ENCODE data around the gene CHRNA10. TPM values are rescaled to one million over a fixed set of nuclear protein-coding genes. Genes with fewer than 3 reads are reported as not detected.

CHRNA10 gene, protein sequence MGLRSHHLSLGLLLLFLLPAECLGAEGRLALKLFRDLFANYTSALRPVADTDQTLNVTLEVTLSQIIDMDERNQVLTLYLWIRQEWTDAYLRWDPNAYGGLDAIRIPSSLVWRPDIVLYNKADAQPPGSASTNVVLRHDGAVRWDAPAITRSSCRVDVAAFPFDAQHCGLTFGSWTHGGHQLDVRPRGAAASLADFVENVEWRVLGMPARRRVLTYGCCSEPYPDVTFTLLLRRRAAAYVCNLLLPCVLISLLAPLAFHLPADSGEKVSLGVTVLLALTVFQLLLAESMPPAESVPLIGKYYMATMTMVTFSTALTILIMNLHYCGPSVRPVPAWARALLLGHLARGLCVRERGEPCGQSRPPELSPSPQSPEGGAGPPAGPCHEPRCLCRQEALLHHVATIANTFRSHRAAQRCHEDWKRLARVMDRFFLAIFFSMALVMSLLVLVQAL
- 1 to 10 TPM in 3 of 4 donors, under 1 TPM in 1; 0.61 to 3.7 (median 2.2) TPM for polyA plus RNA-seq (ENCODE audit: insufficient read length in 4 of 4)

DNA sequence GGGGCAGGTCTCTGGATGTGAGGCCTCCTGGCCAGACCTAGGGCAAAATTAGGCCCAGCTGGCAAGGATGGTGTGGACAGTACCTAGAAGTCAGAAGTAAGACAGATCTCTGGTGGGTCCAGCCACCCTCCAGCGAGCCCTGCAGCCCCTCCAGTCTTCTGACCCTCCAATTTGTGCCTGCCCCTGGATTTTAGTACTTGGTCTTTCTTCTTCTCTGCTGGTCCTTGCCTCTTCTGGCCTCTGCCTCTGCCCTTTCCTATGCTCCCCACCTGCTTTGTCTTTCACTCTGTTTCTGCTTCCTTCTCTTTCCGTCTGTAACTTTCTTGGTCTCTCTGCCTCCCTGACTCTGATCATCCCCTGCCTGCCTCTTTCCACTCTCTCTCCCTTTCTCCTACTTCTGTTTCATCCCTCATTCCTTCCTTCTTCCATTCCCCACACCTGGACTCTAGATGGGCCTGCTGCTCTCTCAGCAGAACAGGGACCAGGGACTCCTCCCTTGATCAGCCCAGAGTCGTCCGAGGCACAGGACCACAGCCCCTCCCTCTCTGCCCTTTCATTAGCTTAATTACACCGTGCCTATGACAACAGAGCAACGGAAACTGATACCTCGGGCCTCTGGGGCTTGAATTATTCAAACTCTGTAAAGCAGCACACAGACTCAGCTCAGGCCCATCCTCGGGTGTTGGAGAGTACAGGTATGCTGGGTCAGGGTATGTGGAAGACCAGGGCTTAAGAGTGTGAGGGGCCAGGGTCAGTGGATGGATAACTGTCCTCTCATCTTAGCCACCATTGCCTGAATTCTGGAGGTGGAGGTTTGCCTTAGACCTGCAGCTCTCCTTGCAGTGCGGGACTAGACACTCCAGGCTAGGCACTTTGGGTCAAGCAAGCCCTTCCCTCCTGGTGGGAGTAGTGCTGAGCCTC lies at the start of gene CHRNA10:
Gene CHRNA10, minus strand, starts transcription at position 51 of the 921 bp plus-strand sequence. CDS start 72 bp downstream, outside the sequence.
- DNase-seq (ENCODE audit: low read depth in 4 of 4, low spot score in 2 of 4) = peak in 3 of 4 donors; percentile 9 to 18 (median 10)

DNA sequence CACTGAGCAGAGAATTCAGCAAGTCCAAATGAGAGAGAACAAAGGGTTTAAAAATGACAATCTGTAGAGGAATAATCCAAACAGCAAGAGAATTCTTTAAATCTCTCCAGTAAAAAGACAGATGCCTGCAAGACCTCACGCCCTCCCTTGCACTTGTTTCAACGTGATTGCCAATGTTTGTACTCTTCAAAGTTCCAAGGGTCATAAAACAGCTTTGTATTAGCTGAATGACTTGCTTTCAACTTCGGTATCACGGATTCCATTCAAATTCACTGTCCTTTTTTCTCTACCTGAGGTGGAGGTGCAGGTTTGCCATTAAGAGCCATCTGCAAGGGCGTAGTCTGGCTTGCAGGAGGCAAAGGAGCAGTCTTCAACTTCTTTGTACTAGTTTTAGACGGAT lies 41.1 kb upstream of the CHRNA10 start:
- DNase-seq (ENCODE audit: low read depth in 4 of 4, low spot score in 2 of 4) = no peak

DNA sequence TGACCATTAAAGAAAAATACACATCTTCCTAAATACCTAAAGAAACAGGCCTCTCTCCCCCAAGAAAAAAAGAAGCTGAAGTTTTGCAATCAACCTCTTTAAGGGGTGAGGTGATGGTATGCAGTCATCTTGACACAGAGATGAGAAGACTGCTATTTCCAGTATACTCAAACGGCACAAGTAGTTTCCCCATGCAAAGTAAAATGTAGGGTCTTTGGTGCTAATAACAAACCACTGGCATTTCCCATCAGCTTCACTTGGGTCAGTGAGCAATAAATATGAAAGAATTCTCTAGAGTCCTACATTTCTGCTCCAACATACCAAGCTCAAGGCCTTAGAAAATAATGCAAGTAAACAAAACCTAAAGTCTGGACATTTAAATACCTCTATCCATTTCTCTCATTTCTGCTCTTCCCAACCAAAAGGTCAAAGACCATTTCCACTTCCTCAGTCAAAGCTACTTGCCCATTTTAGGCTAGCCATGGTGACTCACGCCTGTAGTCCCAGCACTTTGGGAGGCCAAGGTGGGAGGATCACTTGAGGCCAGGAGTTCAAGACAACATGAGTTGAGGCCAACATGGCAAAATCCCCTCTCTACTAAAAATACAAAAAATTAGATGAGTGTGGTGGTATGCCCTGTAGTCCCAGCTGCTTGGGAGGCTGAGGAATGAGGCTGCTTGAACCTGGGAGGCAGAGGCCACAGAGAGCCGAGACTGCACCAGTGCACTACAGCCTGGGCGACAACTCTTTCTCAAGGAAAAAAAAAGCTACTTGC lies 39.5 kb upstream of the CHRNA10 start:
- no peak for DNase-seq (ENCODE audit: low read depth in 4 of 4, low spot score in 2 of 4)

DNA sequence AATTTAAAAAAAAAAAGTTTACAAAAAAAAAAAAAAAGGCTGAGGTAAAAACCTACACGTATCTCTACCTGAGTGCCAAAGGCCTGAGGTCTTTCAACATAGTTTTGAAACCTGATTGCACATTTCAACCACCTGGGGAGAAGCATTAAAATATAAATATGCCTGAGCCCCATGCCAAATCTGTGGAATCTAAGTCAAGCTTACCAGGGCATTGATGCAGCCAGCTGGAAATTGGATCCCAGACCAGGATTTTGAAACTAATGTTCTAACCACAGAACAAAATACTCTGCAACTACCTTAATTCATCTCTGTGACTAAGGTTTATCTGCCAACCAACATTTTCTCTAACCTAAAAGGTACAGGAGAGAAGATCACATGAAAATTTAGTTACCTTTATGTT lies 38.8 kb upstream of the CHRNA10 start:
- no peak for DNase-seq (ENCODE audit: low read depth in 4 of 4, low spot score in 2 of 4)

DNA sequence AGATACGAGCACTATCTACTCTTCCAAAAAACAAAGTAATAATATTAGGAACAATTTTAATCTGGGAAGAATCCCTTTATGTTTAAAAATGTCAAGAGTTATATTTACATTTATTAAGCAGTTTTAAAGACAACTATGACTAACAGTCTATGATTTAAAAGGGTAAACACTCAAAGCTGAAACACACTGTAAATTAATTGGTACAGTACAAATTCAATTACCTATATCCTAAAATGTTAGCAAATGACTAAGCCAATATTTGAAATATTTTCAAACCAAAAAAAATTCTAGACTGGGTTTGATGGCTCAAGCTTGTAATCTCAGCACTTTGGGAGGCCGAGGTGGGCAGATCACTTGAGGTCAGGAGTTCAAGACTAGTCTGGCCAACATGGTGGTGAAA lies 36.0 kb upstream of the CHRNA10 start:
- DNase-seq (ENCODE audit: low read depth in 4 of 4, low spot score in 2 of 4) = no peak

DNA sequence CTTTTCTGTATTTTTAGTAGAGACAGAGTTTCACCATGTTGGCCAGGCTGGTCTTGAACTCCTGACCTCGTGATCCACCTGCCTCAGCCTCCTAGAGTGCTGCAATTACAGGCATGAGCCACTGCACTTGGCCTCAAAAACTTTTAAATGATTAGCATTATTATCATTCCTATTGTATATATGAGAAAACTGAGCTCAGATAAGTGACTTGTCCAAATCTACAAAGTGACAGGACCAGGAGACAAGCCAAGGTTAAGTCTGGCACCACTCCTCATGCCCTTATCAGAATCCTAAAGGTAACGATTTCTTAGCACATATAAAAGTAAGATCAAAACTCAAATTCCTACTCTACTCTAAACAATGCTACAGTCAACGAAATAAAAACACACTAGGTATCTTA lies 32.2 kb upstream of the CHRNA10 start:
- no peak for DNase-seq (ENCODE audit: low read depth in 4 of 4, low spot score in 2 of 4)

DNA sequence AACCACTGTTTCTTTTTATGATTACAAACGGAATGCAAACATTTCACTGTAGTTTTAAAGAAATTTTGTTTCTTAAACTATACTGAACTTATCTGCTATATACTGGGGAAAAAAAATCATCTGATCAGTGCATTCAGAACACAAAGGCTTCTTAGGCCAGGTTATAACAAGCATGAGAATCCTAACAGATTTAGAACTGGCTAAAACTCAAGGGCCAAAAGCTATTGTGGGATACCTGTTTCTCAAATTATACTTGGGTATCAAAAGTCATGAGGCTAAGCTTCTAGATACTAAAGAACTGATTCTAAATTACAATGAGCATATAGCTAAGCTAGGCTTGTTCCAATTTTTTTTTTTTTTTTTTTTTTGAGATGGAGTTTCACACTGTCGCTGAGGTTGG lies 29.7 kb upstream of the CHRNA10 start:
- DNase-seq (ENCODE audit: low read depth in 4 of 4, low spot score in 2 of 4) = no peak

DNA sequence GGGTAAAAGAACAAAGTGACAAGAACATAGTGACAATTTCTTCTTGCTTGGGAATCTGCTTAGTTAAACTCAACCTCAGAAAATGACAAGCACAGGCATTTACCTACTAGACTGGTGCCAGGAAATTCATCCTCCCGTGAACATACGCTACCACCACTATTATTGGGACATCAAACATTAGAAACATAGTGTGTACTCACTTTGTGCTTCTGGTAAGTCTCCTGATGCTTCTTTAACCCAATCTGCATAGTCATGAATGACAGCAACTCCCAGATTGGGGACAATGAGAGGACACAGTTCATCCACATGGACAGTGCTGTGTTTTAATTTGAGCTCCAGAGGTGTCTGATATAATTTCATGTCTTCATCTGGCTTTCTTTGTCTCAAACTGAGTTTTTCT lies 29.2 kb upstream of the CHRNA10 start:
- DNase-seq (ENCODE audit: low read depth in 4 of 4, low spot score in 2 of 4) = no peak

DNA sequence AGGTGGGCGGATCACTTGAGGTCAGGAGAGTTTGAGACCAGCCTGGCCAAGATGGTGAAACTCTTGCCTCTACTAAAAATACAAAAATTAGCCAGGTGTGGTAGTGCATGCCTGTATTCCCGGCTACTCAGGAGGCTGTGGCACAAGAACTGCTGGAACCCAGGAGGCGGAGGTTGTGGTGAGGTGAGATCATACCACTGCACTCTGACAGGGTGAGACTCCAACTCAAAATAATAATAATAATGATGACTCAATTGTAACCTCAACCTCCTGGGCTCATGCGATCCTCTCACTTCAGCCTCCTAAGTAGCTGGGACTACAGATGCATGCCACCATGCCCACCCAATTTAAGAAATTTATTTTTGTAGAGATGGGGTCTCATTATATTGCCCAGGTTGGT lies 15.6 kb upstream of the CHRNA10 start:
- no peak for DNase-seq (ENCODE audit: low read depth in 4 of 4, low spot score in 2 of 4)

DNA sequence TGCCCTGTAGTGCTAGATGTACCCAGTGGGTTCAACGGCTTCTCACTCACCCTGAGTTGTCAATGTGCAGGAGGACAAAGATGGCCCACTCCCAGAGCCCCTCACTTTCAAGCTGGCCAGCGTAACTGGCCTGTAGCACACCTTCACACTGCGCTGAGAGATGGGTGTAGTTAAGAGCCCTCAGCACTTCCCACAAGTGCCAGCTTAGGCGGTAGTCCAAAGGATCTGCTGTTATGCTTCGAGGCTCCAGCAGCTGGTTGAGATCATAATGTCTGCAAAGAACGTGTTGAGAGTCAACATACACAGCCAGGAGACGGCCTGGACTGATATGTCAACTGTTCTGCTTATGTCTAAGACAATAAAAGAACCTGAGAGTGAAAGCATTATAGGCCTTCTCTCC lies 14.7 kb upstream of the CHRNA10 start:
- no peak for DNase-seq (ENCODE audit: low read depth in 4 of 4, low spot score in 2 of 4)

DNA sequence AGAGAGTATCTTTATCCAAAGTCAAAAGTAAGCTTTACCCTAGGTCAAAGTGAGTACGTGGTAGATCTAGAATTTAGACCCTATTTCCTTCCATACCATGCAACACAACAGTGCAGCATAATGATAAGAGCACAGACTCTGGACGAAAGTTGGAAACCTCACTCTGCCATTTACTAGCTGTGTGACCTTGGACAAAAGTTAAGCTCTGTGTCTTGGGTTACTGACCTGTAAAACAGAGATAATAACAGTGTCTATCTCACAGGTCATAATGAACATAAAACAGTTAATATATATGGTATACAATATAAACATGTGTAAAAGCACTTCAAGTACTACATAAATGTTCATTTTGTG lies 13.6 kb upstream of the CHRNA10 start:
- no peak for DNase-seq (ENCODE audit: low read depth in 4 of 4, low spot score in 2 of 4)

DNA sequence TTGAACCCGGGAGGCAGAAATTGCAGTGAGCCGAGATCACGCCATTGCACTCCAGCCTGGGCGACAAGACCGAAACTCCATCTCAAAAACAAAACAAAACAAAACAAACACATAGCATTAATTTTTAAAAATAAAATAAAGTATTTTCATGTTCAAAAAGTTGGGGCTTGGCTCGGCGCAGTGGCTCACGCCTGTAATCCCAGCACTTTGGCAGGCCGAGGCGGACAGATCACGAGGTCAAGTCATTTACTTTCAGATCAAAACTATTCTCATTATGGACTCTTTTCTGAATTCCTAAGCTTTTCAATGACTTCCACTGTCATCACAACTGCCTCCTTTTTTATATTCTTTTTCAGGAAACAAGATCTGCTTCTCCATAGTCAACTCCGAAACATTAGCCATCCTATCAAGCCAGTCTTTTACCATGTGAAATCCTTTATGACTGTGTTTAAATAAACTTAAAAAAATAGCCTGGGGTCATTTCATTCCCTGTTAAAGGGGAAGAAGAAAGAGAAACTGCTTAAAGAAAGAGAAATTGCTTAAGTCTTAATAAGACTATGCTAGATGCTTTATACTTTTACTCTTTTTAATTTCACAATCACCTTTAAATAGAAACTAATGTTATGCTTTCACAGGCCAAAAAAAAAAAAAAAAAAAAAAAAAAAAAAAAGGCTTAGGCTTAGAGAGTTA lies 13.1 kb upstream of the CHRNA10 start:
- DNase-seq (ENCODE audit: low read depth in 4 of 4, low spot score in 2 of 4) = no peak

DNA sequence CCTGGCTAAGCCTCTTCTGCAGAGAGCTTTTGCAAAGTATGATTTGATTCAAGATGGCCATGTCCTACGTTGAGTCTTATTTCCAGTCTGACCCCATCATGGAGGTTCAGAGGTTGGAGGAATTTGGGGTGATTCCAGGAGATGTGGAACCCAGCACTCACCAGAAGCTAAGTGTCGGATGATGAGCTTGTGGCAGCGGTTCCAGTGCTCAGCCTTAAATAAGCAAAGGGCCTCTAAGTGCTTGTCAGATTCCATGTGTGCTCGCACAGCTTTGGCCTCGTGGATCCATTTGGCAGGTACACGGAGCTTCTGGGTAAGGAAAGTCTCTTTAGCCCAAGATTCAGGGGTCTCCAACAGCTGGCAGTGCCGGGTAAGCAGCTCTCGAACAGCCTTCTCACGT lies 11.9 kb upstream of the CHRNA10 start:
- DNase-seq (ENCODE audit: low read depth in 4 of 4, low spot score in 2 of 4) = no peak

DNA sequence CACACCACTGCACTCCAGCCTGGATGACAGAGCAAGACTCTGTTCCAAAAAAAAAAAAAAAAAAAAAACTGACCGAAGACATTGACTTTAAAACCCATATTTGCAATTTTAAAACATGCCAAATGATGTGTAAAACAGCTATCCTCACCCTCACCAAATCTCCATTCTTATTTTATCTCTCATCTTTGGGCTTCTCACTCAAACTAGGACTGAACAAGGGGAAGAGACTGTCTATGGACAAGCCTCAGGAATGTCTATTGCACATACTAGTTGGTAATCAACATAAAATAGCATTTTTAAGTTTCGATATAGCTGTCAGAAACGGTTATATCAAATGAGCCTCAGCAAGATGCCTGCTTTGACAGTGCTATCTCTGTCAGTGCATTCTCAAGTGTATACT lies 7.9 kb upstream of the CHRNA10 start:
- DNase-seq (ENCODE audit: low read depth in 4 of 4, low spot score in 2 of 4) = no peak

DNA sequence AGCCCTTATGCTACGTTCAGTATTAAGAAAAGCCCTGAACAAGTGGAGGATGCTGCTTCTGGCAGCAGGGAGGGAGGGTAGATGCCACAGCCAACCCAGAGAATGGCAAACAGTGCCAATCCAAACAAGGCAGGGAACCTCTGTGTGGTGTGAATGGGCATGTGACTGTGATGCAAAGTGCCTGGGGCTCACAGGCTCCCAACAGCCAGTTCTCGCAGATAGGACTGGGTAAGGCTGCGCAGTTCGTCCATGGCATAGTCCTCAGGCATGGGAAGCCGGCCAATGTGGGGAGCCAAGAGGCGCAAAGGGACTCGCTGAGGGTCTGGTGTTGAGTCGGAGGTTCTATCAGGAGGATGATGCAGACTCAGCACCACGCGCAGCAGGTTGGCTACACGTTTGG lies 4.8 kb upstream of the CHRNA10 start:
- DNase-seq (ENCODE audit: low read depth in 4 of 4, low spot score in 2 of 4) = no peak

DNA sequence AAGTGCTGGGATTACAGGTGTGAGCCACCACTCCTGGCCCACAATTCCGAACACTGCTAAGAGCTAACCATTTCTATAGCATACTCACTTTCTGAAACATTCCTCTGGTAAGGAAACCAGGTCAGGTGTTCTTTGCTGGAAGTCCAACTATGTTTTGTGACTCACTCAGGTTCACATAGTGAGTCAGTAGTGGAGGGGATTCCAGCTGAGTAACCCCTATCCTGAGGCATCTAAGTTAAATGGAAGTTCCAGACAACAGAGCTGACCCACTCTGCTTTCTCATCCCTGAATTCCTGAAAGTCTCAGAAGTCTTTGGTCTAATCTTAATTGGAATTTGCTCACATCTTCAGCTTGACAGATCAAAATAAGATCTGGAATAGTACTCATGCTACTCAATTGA lies 3.0 kb upstream of the CHRNA10 start:
- DNase-seq (ENCODE audit: low read depth in 4 of 4, low spot score in 2 of 4) = no peak

DNA sequence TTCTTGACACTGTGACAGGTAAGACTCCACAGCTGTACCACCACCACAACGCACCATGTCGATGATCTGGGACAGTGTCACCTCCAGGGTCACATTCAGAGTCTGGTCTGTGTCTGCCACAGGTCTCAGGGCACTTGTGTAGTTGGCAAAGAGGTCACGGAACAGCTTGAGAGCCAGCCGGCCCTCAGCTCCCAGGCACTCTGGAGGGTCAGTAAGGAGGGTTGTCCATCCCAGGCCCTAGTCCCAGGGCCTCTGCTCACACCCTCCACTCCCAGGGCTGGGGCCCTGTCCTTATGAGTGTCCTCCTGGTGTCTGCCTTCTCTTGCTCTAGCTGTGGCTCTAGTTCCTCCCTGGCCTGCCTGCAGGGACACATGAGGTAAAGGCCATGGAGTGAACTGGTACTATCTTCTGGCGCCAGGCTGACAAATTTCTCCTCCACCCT lies 1.4 kb downstream of the CHRNA10 start:
- no peak for DNase-seq (ENCODE audit: low read depth in 4 of 4, low spot score in 2 of 4)

DNA sequence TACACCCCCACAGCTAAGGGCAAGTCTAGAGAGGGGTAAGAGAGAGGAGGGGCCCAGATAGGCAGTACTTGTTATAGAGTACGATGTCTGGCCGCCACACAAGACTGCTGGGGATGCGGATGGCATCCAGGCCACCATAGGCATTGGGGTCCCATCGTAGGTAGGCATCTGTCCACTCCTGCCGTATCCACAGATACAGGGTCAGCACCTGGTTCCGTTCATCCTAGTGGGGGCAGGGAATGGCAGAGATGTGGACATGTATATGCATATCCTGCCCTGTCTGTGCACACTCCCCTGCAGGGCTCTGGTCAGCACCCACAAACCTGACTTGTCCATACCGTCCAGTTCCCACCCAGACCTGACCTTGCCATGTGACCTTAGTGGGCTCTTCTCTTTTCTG lies 2.1 kb downstream of the CHRNA10 start:
- no peak for DNase-seq (ENCODE audit: low read depth in 4 of 4, low spot score in 2 of 4)

DNA sequence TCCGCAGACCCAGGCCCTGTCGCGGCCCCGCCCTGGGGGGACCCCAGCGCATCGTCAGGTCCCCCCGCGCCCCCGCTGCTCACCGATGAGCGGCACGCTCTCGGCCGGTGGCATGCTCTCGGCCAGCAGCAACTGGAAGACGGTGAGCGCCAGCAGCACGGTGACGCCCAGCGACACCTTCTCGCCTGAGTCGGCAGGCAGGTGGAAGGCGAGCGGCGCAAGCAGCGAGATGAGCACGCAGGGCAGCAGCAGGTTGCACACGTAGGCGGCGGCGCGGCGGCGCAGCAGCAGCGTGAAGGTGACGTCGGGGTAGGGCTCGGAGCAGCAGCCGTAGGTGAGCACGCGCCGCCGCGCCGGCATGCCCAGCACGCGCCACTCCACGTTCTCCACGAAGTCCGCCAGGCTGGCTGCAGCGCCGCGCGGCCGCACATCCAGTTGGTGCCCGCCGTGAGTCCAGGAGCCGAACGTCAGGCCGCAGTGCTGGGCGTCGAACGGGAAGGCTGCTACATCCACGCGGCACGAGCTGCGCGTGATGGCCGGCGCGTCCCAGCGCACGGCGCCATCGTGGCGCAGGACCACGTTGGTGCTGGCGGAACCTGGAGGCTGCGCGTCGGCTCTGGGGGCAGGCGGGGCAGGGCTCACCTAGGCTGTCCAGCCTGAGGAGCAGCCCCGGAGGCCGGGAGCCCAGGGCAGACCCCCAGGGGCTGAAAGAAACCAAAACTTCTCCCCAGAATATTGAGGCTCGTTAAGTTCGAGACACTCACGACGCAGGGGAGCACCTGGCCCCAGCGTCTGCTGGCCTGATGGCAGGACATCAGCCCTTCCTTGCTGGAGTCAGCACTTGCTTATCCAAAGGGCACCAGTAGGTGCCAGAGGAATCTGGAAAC lies 3.8 kb downstream of the CHRNA10 start:
- DNase-seq (ENCODE audit: low read depth in 4 of 4, low spot score in 2 of 4) = no peak
